LNCaP clone FGC (cell line): ENCODE results near the gene MACROD2.

Experiments used
- DNase-seq: peaks from one replicate; pipeline ENCODE4 v3.0.0-alpha.2; 2011; ENCODE audit warnings: low read depth
- H3K4me3 ChIP-seq: 2 replicates; pipeline ENCODE4 v1.5.1; 2011; ENCODE audit warnings: mild to moderate bottlenecking, low read depth, low read length, control low read depth
- CTCF ChIP-seq: IDR thresholded peaks from 2 replicates; pipeline ENCODE4 v1.5.1; 2012; ENCODE audit warnings: mild to moderate bottlenecking; ENCODE audit not compliant: control insufficient read depth, insufficient read depth; ENCODE audit errors: extremely low read depth

Gene MACROD2

GRCh38 chr20:15575255-15575654, 1579.9 kb downstream of the MACROD2 start:
- no peak overlapping the region for H3K4me3 ChIP-seq
- DNase-seq, result no peak
- no peak for TF ChIP-seq CTCF

DNA sequence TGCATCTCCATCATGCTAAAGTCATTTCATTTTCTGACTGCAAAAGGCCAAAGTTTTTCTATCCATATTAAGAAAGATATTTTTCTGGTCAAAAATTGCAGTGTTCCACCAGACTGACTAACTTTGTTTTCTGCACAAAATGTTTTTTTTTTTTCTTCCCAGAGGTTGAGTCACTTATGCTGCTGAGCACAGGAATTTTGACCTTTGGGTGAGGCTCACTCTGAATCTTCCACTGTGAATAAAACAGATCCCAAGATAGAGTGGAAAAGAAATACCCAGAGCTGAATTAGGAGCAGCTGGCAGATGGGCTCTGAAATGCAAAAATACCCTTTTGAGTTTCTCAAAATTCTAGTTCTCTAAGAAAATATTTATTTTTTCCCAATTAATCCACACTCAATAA, 1581.1 kb downstream of the MACROD2 start:
- DNase-seq, result no peak
- H3K4me3 ChIP-seq, result no peak overlapping the region
- TF ChIP-seq CTCF, result no peak

- no peak for DNase-seq
- no peak overlapping the region for H3K4me3 ChIP-seq
- no peak for TF ChIP-seq CTCF
Measured at GRCh38 chr20:15578113-15578512, 1582.8 kb downstream of the MACROD2 start.

- no peak for TF ChIP-seq CTCF
- H3K4me3 ChIP-seq, result no peak overlapping the region
- no peak for DNase-seq
Measured at GRCh38 chr20:15579688-15580087, 1584.4 kb downstream of the MACROD2 start.

DNA sequence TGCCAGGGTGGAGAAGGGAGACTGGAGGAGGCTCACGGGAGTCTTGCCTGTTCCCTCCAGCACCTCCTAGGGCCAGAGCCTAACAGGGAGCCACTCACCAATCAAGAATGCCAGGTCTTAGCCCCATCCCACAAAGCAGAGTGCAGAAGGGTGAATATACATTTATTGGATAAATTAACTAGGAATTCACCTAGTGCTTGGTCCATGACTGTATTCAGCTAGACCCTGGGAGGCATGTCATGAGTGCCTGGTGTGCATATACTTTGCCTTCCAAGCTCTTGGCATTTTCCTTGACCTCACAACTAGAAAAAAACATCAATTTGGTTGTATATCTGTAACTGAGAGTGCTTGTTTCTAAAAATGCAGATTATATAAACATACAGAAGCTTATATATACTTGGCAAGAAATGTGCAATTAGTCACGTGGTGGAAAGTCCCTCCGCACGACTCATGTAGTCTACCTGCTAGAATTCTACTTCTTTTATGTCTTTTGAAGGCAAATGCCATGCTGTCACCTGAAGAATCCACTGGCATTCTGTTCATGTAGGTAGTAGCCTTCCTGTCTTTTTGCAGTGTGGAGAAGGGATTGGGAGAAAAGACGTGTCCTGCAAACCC, 1586.9 kb downstream of the MACROD2 start:
- no peak for TF ChIP-seq CTCF
- H3K4me3 ChIP-seq, result no peak overlapping the region
- DNase-seq, result no peak

GRCh38 chr20:15584507-15584906, 1589.2 kb downstream of the MACROD2 start:
- TF ChIP-seq CTCF, result no peak
- no peak overlapping the region for H3K4me3 ChIP-seq
- DNase-seq, result no peak

GRCh38 chr20:15593081-15593480, 1597.8 kb downstream of the MACROD2 start:
- TF ChIP-seq CTCF, result no peak

More at GRCh38 chr20:15593081-15593480, 1597.8 kb downstream of the MACROD2 start:
- H3K4me3 ChIP-seq, result no peak overlapping the region
- DNase-seq, result no peak
